Measurements from ENCODE around the gene CFP.

DNA sequence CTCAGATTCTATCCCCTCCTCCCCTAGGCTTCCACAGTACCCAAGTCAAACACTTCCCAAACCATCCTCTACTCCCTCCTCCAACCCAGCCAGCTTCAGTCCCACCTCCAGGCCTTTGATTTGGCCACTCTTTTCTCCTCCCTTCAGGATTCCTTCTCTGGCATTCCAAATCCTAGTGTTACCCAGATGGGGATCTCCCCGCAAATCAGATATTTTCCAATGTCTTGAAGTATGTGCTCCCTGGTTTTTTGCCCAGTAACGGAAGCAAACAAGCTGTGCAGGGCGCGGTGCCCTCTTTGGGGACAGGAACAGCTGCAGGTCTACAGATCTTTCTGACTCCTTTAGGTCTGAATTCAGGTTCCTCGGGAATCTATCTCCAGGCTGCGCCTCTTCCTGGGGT, 7.9 kb downstream of the CFP start:
- TF ChIP-seq POLR2AphosphoS5 (IDR thresholded peaks at IDR 0.05; ENCODE audit: low read depth, low read length) (no peak), EGR1 (IDR thresholded peaks at IDR 0.05; ENCODE audit: low read depth) (no peak)
- TF ChIP-seq, protein P1, sequence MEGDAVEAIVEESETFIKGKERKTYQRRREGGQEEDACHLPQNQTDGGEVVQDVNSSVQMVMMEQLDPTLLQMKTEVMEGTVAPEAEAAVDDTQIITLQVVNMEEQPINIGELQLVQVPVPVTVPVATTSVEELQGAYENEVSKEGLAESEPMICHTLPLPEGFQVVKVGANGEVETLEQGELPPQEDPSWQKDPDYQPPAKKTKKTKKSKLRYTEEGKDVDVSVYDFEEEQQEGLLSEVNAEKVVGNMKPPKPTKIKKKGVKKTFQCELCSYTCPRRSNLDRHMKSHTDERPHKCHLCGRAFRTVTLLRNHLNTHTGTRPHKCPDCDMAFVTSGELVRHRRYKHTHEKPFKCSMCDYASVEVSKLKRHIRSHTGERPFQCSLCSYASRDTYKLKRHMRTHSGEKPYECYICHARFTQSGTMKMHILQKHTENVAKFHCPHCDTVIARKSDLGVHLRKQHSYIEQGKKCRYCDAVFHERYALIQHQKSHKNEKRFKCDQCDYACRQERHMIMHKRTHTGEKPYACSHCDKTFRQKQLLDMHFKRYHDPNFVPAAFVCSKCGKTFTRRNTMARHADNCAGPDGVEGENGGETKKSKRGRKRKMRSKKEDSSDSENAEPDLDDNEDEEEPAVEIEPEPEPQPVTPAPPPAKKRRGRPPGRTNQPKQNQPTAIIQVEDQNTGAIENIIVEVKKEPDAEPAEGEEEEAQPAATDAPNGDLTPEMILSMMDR (IDR thresholded peaks at IDR 0.05 in 2 of 3, conservative IDR thresholded peaks at IDR 0.05 in 1 of 3; ENCODE audit: borderline replicate concordance in 1 of 3, insufficient read depth in 1 of 3, low read depth in 2 of 3, low read length in 2 of 3) = no peak
- TF ChIP-seq, protein P2, sequence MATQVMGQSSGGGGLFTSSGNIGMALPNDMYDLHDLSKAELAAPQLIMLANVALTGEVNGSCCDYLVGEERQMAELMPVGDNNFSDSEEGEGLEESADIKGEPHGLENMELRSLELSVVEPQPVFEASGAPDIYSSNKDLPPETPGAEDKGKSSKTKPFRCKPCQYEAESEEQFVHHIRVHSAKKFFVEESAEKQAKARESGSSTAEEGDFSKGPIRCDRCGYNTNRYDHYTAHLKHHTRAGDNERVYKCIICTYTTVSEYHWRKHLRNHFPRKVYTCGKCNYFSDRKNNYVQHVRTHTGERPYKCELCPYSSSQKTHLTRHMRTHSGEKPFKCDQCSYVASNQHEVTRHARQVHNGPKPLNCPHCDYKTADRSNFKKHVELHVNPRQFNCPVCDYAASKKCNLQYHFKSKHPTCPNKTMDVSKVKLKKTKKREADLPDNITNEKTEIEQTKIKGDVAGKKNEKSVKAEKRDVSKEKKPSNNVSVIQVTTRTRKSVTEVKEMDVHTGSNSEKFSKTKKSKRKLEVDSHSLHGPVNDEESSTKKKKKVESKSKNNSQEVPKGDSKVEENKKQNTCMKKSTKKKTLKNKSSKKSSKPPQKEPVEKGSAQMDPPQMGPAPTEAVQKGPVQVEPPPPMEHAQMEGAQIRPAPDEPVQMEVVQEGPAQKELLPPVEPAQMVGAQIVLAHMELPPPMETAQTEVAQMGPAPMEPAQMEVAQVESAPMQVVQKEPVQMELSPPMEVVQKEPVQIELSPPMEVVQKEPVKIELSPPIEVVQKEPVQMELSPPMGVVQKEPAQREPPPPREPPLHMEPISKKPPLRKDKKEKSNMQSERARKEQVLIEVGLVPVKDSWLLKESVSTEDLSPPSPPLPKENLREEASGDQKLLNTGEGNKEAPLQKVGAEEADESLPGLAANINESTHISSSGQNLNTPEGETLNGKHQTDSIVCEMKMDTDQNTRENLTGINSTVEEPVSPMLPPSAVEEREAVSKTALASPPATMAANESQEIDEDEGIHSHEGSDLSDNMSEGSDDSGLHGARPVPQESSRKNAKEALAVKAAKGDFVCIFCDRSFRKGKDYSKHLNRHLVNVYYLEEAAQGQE (IDR thresholded peaks at IDR 0.05; ENCODE audit: low read depth) = no peak
